MM.1S (cell line): ENCODE results near the gene TCN2.
A peak's percentile ranks its signal among the peaks of the same experiment; 100 is the strongest.
"Not testable (repeated sequence)": the region's sequence is repeated elsewhere in the genome, so short reads cannot be mapped to it uniquely, and the experiment has no call there.

Source experiments
- DNase-seq: peaks from one replicate; pipeline ENCODE4 v3.0.0-alpha.2; 2015
- H2AFZ ChIP-seq: fragments of 300-600 bp; sonication (generic); 2 replicates; pipeline ENCODE4 v1.6.0; 2016; ENCODE audit warnings: antibody characterized with exemption, low read length
- H3F3A ChIP-seq: fragments of 300-600 bp; sonication (generic); 2 replicates; pipeline ENCODE4 v1.6.1; 2016; ENCODE audit warnings: mild to moderate bottlenecking, antibody characterized with exemption, low read length, moderate library complexity, mixed read lengths; ENCODE audit not compliant: insufficient read depth
- H3K27ac ChIP-seq: fragments of 300-600 bp; sonication (generic); 2 replicates; pipeline ENCODE4 v1.5.1; 2016; ENCODE audit warnings: mild to moderate bottlenecking, low read length
- H3K27me3 ChIP-seq: fragments of 300-600 bp; sonication (generic); replicated peaks from 2 replicates; pipeline ENCODE4 v1.6.0; 2016; ENCODE audit warnings: low read length; ENCODE audit not compliant: insufficient read depth
- H3K36me3 ChIP-seq: fragments of 300-600 bp; sonication (generic); replicated peaks from 2 replicates; pipeline ENCODE4 v1.6.1; 2016; ENCODE audit warnings: mild to moderate bottlenecking, low read length, mixed read lengths; ENCODE audit not compliant: insufficient read depth
- H3K4me1 ChIP-seq: fragments of 300-600 bp; sonication (generic); 2 replicates; pipeline ENCODE4 v1.6.1; 2016; ENCODE audit warnings: low read length, mixed read lengths
- H3K4me2 ChIP-seq: fragments of 300-600 bp; sonication (generic); 2 replicates; pipeline ENCODE4 v1.6.0; 2016; ENCODE audit warnings: low read depth, low read length
- H3K4me3 ChIP-seq: fragments of 300-600 bp; sonication (generic); 2 replicates; pipeline ENCODE4 v1.5.1; 2016; ENCODE audit warnings: low read length, mixed read lengths
- H3K79me2 ChIP-seq: fragments of 300-600 bp; sonication (generic); 2 replicates; pipeline ENCODE4 v1.6.1; 2016; ENCODE audit warnings: mixed run types, low read length, mixed read lengths
- H3K9ac ChIP-seq: fragments of 300-600 bp; sonication (generic); 2 replicates; pipeline ENCODE4 v1.6.1; 2016; ENCODE audit warnings: low read length, mixed read lengths
- H3K9me2 ChIP-seq: fragments of 300-600 bp; sonication (generic); replicated peaks from 2 replicates; pipeline ENCODE4 v1.6.1; 2016; ENCODE audit warnings: mild to moderate bottlenecking, low read length, mixed read lengths; ENCODE audit not compliant: insufficient read depth
- H3K9me3 ChIP-seq: fragments of 300-600 bp; sonication (generic); replicated peaks from 2 replicates; pipeline ENCODE4 v1.6.1; 2016; ENCODE audit warnings: mild to moderate bottlenecking, low read length, mixed read lengths; ENCODE audit not compliant: insufficient read depth
- H4K20me1 ChIP-seq: fragments of 300-600 bp; sonication (generic); 2 replicates; pipeline ENCODE4 v1.6.1; 2016; ENCODE audit warnings: mild to moderate bottlenecking, low read length, moderate library complexity, mixed read lengths; ENCODE audit not compliant: insufficient read depth
- CTCF ChIP-seq: fragments of 300-600 bp; sonication (generic); IDR thresholded peaks from 2 replicates; pipeline ENCODE4 v1.5.1; 2016; ENCODE audit warnings: antibody characterized with exemption, low read length, mixed read lengths
- EZH2 ChIP-seq: fragments of 300-600 bp; sonication (generic); optimal IDR thresholded peaks from 2 replicates; pipeline ENCODE3; 2017; ENCODE audit warnings: low read depth, mild to moderate bottlenecking, antibody characterized with exemption, low read length, mixed read lengths
- EZH2phosphoT487 ChIP-seq: fragments of 300-600 bp; sonication (generic); IDR thresholded peaks from 2 replicates; pipeline ENCODE4 v1.6.1; 2018; ENCODE audit warnings: antibody characterized with exemption, low read length

Gene TCN2

GRCh38 chr22:30627471-30627870 is 20.5 kb downstream of the TCN2 start:
- TF ChIP-seq EZH2phosphoT487 = no peak
- TF ChIP-seq EZH2 = no peak
- TF ChIP-seq CTCF = no peak
- Histone ChIP-seq H3K27ac (no peak overlapping the region), H2AFZ (no peak overlapping the region)

GRCh38 chr22:30628491-30628890 is 21.5 kb downstream of the TCN2 start:
- Histone ChIP-seq H3K4me3 (no peak overlapping the region), H3K9me3 (no peaks in the 10 kb centered on the region), H3K4me2 (no peak overlapping the region), H3K9me2 (no peaks in the 10 kb centered on the region), H3K27me3 (no peaks in the 10 kb centered on the region), H3K4me1 (no peaks in the 10 kb centered on the region), H4K20me1 (no peaks in the 10 kb centered on the region), H3K9ac (no peak overlapping the region), H2AFZ (no peak overlapping the region), H3F3A (no peaks in the 10 kb centered on the region), H3K36me3 (no peaks in the 10 kb centered on the region), H3K27ac (no peak overlapping the region), H3K79me2 (no peaks in the 10 kb centered on the region)
- TF ChIP-seq EZH2phosphoT487 = no peak
- no peak for TF ChIP-seq EZH2
- no peak for TF ChIP-seq CTCF
- DNase-seq = no peak

More at GRCh38 chr22:30627471-30627870, 20.5 kb downstream of the TCN2 start:
- DNase-seq = no peak
- no peaks in the 10 kb centered on the region for H3K9me3 ChIP-seq
- no peaks in the 10 kb centered on the region for H3K79me2 ChIP-seq
- H3K4me3 ChIP-seq = no peak overlapping the region
- H3K27me3 ChIP-seq = no peaks in the 10 kb centered on the region
- no peaks in the 10 kb centered on the region for H3K36me3 ChIP-seq
- no peak overlapping the region for H3K9ac ChIP-seq
- H3F3A ChIP-seq = no peaks in the 10 kb centered on the region
- no peaks in the 10 kb centered on the region for H3K9me2 ChIP-seq
- H4K20me1 ChIP-seq = no peaks in the 10 kb centered on the region
- no peak overlapping the region for H3K4me2 ChIP-seq
- no peaks in the 10 kb centered on the region for H3K4me1 ChIP-seq

- not testable (repeated sequence) for H3K36me3 ChIP-seq, H3K27ac ChIP-seq, H3K79me2 ChIP-seq, H3K27me3 ChIP-seq, H4K20me1 ChIP-seq, DNase-seq, H3K9ac ChIP-seq, H2AFZ ChIP-seq, H3K4me3 ChIP-seq, H3K9me2 ChIP-seq, H3F3A ChIP-seq, H3K9me3 ChIP-seq, H3K4me2 ChIP-seq
- peaks cover 15% of the 10 kb centered on the region for H3K4me1 ChIP-seq
These were observed 24.5 kb downstream of the TCN2 start for GRCh38 chr22:30631469-30631868.

- Histone ChIP-seq H3K4me2 (peak overlapping the region; percentile 80; the same call in 1 of the 2 replicates), H3F3A (0 out of 2 replicates have a peak, but pooled peaks cover 6% of the 10 kb centered on the region), H3K27ac (no peak overlapping the region), H3K9me3 (no peaks in the 10 kb centered on the region), H4K20me1 (no peaks in the 10 kb centered on the region), H3K4me1 (peaks cover 15% of the 10 kb centered on the region), H3K9me2 (no peaks in the 10 kb centered on the region), H3K36me3 (no peaks in the 10 kb centered on the region), H3K27me3 (no peaks in the 10 kb centered on the region), H2AFZ (peak overlapping the region; percentile 81), H3K4me3 (peak overlapping the region; percentile 36; the same call in 1 of the 2 replicates), H3K79me2 (no peaks in the 10 kb centered on the region), H3K9ac (no peak overlapping the region)
- TF ChIP-seq EZH2phosphoT487 (no peak), CTCF (peak; percentile 93), EZH2 (no peak)
- peak; percentile 86 for DNase-seq
These were observed 27.7 kb downstream of the TCN2 start for GRCh38 chr22:30634471-30635233.
